GM19463 (cell line): ENCODE measurements around the gene AK3.
"Not testable (repeated sequence)": the region's sequence is repeated elsewhere in the genome, so short reads cannot be mapped to it uniquely, and the experiment has no call there.

Source experiments
- ATAC-seq: cut with Tn5 transposase; IDR thresholded peaks from one replicate; pipeline ENCODE4 v1.9.1; 2021; ENCODE audit warnings: mild to moderate bottlenecking, moderate library complexity; ENCODE audit not compliant: unreplicated experiment

The AK3 gene

GRCh38 chr9:4669890-4670289, 71.1 kb downstream of the AK3 start:
- ATAC-seq, result no peak

DNA sequence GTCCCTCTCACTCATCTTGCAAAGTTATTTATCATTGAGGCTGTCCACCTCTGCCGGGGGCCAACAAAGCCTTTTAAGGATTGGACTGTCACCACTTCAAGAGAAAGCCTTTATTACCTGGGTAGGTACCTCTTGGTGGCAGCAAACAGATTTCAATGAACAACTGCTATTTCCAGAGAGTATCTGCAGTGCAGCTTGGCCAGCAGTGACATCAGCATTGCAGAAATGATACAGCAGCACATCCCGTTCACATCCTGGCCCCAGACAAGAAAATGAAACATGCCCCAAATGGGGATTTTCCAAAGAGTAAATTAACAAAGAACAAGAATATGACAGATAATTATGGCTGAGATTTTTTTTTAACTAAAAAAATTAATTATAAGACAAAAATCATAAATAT, 72.4 kb downstream of the AK3 start:
- ATAC-seq, result no peak

DNA sequence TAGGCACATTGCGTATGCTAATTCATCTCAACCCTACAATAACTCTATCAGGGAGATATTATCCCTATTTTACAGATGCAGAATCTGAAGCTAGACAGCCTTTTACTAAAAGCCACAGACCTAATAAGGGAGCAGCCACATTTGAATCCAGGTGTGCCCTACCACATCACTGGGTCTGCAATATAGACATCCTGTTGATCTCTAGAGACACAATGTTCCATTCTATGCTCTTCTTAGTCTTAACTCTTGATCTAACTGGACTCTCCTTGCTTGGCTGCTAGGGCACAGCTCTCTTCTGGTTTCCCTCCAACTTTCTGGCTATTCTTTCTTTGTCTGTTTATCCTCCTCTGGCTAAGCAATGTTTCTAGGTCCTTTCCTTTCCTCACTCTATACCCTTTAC, 73.3 kb downstream of the AK3 start:
- ATAC-seq, result no peak

DNA sequence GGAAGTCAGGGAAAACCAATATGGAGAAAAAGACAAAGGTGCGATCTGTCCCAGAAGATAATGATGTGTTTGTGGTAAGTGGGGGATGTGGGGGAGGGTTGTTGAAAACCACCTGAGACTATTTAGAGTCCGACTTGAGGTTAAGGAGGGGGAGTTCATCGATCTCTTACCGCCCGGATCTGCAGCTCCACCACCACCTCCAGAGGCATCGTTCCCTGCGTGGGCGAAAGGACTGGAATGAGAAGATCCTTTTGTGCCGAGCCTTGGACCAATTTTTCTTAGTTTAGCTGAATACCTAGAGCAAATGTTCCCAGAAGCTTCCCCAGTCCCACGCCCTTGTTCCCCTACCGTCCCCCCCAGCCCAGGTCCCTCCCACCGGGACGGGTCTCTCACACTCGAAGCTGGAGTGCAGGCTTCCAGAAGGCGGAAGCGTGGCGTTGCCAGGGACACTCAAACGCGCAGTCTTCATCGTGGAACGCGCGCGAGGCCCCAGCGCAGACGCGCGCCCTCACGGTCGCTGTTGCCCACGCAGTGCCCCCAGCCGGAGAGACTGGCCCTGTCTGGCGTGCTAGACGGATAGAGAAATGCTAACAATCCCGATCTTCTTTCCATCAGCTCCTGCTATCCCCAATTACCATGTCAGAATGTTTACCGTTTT, 74.8 kb downstream of the AK3 start, which contains the start of gene SPATA6L:
Gene SPATA6L (minus strand): TSS at position 439 of the 658 bp plus-strand sequence. CDS start 230 bp downstream, at position 209.
- peak; percentile 39 for ATAC-seq

DNA sequence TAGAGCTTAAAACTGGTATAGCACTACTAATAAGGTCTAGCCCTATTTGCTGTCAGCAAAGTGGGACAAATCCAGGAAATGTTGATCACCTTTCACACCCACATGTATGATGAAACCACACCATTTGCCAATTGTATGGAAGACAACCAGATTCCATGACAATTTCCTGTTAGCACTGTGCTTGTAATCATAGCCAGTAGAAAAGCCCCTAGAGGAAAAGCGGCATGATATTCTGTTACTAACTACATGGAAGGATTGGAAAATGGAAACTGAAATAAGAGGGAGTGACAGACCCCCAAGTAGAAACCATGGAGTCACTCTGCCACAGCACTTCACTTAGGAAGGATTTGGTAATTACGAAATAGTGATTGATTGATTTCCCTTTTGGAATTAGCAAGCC, 75.6 kb downstream of the AK3 start:
- ATAC-seq, result no peak

DNA sequence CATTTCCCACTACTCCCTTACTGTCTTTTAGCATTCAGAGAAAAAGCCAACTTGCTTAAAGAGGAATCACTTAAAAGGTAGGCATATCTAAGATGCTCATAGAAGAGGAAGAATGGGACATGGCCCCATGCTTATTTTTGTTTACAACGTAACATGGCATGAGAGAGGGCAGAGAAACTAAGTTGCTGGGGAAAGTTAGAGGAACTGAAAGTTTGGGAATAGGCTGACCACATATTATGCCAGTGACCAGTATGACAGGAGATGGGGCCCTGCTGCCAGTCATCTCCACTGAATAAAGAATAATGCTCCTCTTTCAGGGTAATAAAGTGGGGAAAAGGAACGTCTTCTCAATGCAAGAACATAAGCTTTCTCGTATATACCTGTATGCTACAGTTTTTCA, 77.0 kb downstream of the AK3 start:
- no peak for ATAC-seq

GRCh38 chr9:4662989-4663792, 77.8 kb downstream of the AK3 start:
- no peak for ATAC-seq

- ATAC-seq, result peak; percentile 85
These were observed 78.7 kb downstream of the AK3 start, which contains the start of gene PLPP6 for GRCh38 chr9:4662108-4662988. Gene PLPP6, plus strand, starts transcription at chr9:4662294. Its CDS starts 82 bp downstream, at chr9:4662376.

- ATAC-seq, result no peak
These were observed 79.4 kb downstream of the AK3 start for GRCh38 chr9:4661611-4662010.

DNA sequence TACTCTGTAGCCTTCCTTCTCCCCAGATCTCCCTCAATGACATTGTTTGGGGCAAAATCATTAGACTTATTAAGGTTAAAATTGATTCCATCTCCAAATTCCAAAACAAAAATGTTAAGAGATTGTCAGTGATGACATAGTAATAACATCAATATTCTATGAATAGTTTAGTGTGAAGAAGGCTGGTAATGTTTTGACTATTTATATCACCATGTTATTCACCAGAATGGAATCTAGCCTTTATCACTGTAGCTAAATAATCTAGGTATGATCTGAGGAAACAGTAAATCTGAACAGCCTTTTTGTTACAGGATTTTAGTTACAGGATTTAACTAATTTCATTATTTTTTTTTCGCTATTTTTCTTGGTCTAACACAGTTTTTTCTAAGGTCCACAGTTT, 79.8 kb downstream of the AK3 start:
- no peak for ATAC-seq

GRCh38 chr9:4660665-4661064, 80.3 kb downstream of the AK3 start:
- not testable (repeated sequence) for ATAC-seq
